HG03045 (cell line): ENCODE measurements around the gene PTCHD1.

Source experiments
- ATAC-seq: cut with Tn5 transposase; IDR thresholded peaks from one replicate; pipeline ENCODE4 v1.9.1; 2021; ENCODE audit warnings: mild to moderate bottlenecking, moderate library complexity; ENCODE audit not compliant: unreplicated experiment

The PTCHD1 gene

DNA sequence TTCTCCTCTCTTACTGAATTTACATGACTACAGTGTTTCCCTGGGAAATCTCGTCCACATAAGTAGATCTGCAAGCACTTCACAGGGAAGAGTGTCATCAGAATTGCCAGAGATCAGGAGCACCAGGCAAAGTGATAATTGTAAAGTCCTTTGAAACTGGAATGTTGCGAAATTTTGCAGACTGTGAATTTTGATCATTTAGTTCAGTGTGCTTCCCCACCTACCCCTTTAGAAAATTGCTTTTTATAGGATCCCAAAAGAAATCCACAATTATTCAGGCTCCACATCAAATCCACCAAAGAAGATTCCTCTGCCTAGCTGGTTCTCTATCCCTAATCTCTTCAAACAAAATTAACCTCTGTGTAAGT lies 10.2 kb downstream of the PTCHD1 start:
- ATAC-seq, result no peak

- no peak for ATAC-seq
Observed at GRCh38 chrX:23356189-23356588, 21.5 kb downstream of the PTCHD1 start.

DNA sequence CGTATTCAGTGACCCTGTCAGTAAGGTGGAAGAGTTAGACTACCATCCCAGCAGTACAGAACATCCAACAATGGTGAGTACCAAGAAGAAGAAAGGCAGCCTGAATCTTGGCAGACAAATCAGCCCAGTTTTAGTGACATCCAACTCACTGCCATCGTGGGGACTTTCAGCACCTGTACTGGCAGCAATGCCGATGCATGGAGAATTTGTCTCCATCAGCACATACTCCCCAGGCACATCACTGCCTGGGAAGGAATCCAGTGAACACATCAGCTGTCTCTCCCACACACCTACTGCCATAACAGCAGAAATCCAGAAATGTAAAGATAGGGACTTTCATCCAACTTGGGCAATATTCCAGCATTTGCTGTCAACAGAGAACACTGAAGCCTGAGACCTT lies 29.8 kb downstream of the PTCHD1 start:
- no peak for ATAC-seq

GRCh38 chrX:23365541-23365940 lies 30.9 kb downstream of the PTCHD1 start:
- ATAC-seq, result no peak

DNA sequence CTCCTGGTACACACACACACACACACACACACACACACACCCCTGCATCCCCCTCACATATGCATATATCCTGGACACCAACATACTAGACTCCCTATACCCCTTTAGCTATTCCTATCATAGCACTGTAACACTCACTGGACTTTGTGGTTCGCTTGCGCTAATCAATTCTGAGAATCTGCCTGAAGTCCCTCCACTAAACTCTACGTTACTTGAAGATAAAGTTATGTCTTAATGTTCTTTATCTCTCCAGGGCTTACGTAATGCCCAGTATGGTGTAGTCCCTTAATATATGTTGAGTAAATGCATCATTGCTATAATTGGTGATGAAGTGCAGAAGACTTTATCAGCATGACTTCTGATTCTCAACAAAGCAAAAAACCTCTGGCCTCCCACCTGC lies 32.3 kb downstream of the PTCHD1 start:
- no peak for ATAC-seq

GRCh38 chrX:23369027-23369426 lies 34.4 kb downstream of the PTCHD1 start:
- ATAC-seq, result no peak

GRCh38 chrX:23372220-23372902 lies 37.7 kb downstream of the PTCHD1 start:
- ATAC-seq, result no peak

- no peak for ATAC-seq
Observed at GRCh38 chrX:23373129-23373804, 38.6 kb downstream of the PTCHD1 start.

DNA sequence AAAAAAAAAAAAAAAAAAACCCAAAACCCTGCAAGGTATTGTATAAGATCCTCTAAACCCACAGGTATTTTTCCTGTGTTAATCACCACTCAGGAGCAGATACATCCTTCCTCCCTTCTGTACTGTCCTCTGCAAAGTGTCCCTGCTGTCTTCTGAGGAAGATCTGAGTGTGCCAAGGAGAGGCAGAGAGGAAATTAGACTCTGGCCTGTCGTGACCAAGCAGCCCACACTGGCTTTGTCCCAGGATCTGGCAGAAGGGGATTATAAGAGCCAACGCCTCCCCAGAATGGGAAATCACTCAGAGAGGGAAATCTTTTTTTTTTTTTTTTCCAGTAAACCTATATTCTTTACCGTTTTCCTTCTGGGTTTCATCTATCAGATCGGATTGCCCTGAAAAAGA lies 39.6 kb downstream of the PTCHD1 start:
- no peak for ATAC-seq

GRCh38 chrX:23376581-23376980 lies 41.9 kb downstream of the PTCHD1 start:
- no peak for ATAC-seq

GRCh38 chrX:23380581-23380980 lies 45.9 kb downstream of the PTCHD1 start:
- no peak for ATAC-seq

DNA sequence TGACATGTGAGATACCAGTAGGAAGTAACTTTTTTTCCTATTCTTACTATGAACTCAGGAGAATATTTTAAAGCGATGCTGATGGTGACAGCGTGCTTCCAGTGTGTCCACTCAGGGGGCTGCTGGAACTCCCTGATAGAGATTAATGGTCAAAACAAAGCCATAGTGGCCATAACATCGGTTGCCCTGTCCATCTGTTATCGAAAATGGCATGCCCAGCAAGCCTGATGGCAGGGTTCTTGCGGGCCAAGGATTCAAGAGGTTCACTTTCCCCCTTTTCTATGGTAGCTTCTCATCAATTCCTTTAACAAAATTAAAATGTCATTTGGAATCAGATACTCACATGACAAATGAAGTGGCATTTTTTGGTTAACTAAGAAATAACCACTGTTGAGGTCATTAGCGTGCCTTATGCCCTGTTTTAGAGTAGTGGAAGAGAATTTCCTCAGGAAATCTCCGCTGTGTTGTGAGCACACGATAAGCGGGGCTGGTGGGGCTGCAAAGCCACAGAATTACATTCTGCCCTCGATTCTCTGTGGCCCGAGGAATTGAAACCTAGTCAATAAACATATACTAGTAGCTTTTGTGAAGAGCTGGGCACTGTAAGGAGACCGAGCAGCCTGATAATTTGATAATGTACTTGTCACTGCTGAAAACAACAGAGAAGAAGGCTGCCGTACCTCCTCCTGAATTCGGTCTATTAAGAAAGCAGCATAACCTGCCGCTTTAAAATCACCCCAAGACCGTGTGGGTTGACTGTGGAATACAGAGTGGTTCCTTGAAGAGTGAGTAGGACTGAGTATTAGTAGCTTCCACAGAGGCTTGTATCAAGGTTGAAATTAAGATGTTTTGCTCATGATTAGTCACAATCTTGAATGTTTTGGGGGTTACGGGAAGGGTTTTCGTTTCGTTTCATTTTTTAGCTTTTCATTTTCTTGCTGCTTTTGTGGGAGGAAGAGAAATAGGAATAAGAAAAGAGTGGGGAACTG lies 46.7 kb downstream of the PTCHD1 start:
- ATAC-seq, result no peak

GRCh38 chrX:23382572-23382971 lies 47.9 kb downstream of the PTCHD1 start:
- ATAC-seq, result no peak

GRCh38 chrX:23383411-23383810 lies 48.8 kb downstream of the PTCHD1 start:
- ATAC-seq, result no peak

GRCh38 chrX:23385242-23385641 lies 50.6 kb downstream of the PTCHD1 start:
- no peak for ATAC-seq

DNA sequence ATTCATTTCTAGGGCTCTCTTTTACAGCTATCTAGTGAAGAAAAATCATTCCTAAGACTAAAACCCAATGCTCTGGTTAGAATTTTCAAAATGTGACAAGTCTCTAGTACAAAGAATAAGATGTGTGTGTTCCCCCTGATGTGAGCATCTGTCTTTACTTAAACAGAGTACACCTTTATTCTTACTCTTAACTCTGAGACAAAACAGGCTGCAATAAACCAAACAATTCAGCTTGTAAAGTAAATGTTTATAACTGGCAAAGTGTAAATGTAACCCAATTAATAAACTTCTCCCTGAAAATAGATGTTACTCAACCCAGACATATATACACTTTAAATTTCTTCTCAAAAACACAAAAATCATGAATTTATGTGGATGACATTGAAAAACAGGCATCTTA lies 51.6 kb downstream of the PTCHD1 start:
- no peak for ATAC-seq

DNA sequence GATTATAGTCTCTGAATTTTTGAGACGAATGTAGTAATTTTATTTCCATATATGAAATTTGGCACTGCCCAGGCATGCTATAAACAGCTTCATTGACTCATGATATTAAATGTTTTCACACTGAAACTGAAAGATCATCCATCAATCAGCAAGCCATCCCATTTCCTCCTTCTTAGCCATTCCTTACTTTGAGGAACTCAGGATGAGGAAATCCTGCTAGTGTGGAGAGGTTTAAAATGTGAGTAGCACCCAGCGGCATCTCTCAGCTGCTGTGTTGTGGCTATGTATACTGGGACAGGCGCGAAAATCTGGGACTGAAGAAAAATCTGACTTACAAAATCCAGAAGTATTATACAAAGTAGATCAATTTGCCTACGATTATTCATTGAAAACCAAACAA lies 52.1 kb downstream of the PTCHD1 start:
- ATAC-seq, result no peak

GRCh38 chrX:23387550-23388184 lies 53.0 kb downstream of the PTCHD1 start:
- no peak for ATAC-seq

- no peak for ATAC-seq
Observed at GRCh38 chrX:23389196-23389792, 54.6 kb downstream of the PTCHD1 start.

- no peak for ATAC-seq
Observed at GRCh38 chrX:23390979-23391378, 56.3 kb downstream of the PTCHD1 start.

GRCh38 chrX:23392195-23392594 lies 57.5 kb downstream of the PTCHD1 start:
- no peak for ATAC-seq
